Stimulated activated CD4-positive, alpha-beta T cell treated with anti-CD3 and anti-CD28 coated beads, Interleukin-12 subunit alpha, Interleukin-12 subunit beta, amount 100 ng/mL, for 4 hours (primary cell): Measurements from ENCODE around the gene PTPN4.

ENCODE experiments used
- DNase-seq: peaks from one replicate; pipeline ENCODE4 v3.0.0-alpha.2; 2020

The PTPN4 gene

GRCh38 chr2:119810049-119810630 is 50.4 kb downstream of the PTPN4 start:
- DNase-seq: no peak

DNA sequence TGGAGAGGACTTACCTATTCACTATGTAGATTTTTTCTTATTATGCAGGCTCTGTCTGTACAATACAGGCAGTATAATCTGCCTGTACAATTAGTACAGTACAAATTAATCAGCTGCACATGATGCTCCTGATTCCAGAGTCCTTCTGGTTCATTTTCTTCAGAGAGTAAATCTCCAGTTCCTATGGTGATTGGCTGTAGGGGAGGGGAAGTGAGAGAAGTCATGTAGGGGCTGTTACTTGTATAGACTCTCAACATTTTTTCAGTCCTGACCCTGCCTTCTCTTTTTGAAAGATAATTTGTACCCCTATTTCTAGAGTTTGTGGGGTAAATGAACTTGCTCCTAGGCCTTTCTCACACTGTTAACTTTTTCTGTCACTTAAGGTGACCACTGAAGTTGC is 54.5 kb downstream of the PTPN4 start:
- DNase-seq: no peak

GRCh38 chr2:119818792-119819191 is 59.1 kb downstream of the PTPN4 start:
- no peak for DNase-seq

DNA sequence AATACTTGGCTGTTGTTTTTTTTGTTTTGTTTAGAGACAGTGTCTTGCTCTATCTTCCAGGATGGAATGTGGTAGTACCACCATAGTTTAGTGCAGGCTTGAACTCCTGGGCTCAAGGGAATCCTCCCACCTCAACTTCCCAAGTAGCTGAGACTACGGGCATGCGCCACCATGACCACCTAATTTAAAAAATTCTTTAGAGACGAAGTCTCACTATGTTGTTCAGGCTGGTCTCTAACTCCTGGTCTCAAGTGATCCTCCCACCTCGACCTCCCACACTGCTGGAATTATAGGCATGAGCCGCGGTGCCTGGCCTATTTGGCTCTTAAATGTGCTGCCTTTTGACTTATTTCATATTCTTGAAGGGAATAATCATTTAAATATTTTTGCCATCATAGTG is 60.1 kb downstream of the PTPN4 start:
- no peak for DNase-seq

DNA sequence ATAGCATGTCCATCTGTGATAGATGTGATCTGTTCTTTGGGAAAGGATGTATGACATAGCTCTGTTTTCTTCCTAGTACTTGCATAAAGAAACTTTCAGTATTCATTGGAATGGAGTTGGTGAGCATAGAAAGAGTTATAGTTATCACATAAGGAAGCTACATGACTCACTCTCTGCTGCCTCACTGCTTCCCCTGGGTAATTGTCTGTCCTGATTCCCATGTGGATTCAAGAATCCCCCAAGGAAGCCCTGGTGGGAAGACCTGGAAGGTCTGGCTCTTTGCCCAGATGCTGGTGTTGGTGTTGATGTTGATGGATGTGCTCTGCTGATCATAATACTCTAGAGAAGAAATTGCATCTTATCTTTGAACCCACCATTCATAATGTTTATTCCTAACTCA is 60.6 kb downstream of the PTPN4 start:
- DNase-seq: no peak

DNA sequence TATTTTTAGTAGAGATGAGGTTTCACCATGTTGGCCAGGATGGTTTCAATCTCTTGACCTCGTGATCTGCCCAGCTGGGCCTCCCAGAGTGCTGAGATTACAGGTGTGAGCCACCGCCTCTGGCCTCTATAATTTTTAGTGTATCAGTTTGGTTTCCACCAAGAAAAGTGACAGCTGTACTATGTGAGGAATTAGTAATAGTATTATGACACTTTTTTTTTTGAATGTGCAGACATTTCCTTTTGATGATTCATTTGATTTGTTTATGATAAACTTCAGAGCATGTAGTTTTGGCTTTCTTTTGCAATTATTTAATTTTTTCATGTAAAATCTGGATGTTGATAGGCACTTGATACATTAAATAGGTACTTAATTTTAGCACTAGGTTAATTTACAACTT is 61.5 kb downstream of the PTPN4 start:
- no peak for DNase-seq

DNA sequence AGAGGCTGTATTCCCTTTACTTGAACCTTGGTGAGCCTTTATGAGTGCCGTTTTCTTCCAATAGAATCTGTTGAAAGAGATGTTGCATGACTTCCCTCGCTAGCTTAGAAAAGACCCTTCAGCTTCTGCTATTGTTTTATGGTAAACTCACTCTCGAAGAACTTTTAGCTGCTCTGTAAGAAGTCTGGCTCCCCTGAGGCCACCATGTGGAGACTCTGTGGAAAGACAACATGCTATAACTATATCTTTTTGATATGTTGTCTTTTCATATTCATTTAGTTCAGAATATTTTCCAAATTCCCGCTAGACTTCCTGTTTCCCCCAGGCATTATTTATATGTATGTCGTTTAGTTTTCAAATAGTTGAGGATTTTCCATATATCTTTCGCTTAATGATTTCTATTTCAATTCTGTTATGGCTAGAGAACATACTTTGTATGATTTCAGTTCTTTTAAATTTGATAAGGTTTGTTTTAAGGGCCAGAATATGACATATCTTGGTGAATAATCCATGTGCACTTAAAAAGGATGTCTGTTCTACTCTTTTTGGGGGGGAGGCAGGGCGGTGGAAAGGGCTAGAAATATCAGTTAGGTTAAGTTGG is 64.1 kb downstream of the PTPN4 start:
- DNase-seq: peak; percentile 13

DNA sequence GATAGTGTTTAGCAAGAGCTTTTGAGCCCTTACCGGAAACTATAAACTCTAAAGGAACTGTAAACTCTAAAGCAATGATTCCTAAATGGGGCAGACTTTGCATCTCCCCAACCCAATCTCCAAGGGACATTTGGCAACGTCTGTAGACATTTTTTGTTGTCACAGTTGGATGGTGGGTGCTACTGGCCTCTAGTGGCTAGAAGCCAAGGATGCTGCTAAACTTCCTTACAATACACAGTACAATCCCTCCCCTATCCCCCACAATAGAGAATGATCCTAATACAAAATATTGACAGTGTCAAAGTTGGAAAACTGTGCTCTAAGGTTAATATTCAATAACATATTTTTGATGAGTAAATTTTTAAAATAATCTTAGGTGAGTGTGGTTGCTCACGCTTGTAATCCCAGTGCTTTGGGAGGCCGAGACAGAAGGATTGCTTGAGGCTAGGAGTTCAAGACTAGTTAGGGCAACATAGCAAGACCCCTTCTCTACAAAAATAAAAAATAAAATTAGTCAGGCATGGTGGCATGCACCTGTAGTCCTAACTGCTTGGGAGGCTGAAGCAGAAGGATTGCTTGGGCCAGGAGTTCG is 66.7 kb downstream of the PTPN4 start:
- DNase-seq: peak; percentile 20

- no peak for DNase-seq
Observed at GRCh38 chr2:119827866-119828507, 68.3 kb downstream of the PTPN4 start.

DNA sequence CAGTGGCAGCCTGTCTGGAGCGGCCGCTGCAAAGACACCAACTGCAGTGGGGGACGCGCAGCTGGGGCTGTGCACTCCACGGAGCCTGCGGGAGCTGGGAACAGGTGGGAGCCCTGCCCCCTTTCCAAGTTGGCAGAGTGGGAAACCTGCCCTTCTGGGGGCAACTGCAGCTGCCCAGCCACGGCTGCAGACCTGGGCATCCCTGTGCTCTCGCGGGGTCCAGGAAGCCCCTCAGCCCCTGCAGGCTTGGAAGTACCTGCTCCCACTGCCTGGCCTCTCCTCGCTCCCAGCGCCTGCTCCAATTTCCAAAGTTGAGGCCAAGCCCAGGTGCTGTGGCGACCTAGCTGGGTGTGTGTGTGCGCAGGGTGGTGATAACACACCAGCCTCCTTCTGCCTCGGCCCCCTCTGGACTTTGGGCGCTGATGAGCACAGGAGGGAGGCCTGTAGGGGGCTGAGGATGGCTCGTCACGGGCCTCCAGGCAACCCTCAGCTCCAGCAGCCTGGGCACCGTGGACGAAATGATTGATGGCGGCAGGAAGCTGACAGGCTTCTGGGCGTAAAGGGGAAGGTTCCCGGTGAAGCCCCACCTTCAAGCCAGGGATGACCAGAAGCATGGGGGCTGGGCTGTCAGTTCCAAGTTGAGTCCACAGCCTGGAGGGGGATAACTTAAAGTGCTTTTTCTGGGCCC is 76.9 kb downstream of the PTPN4 start:
- no peak for DNase-seq

DNA sequence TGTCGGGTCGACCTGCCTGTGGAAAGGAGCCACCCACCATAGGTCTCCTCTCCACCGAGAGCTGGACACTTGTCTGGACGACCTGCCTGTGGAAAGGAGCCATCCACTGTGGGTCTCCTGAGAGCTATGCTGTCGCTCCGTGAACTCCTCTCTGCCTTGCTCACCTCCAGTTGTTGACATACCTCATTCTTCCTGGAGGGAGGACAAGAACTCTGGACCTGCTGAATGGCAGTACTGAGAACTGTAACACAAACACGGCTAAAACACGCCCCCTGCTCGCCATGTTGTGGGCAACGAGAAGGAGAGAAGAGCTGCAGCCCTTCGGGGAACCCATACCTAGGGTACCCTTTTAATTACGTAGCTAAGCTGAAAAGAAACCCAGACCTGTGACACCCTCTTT is 77.6 kb downstream of the PTPN4 start:
- DNase-seq: no peak

DNA sequence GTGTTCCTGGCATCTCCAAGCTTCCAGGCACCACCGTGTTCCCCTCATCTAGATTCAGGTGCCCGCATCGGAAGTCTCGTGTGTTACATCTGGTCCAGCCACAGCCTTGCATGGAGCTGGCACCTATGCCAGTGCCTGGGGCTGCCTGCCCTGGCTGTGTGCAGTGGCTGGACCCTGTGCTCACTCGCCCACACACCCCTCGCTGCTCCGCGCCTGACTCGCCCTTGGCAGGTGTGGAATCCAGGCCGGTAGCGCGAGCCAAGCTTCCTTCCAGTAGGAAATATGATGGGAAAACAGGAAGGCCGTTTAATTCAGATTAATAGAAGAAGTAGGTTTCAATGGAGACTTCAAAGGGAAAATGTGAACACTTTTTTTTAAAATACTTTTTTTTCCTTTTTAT is 78.0 kb downstream of the PTPN4 start:
- DNase-seq: no peak

GRCh38 chr2:119838179-119838578 is 78.5 kb downstream of the PTPN4 start:
- no peak for DNase-seq

DNA sequence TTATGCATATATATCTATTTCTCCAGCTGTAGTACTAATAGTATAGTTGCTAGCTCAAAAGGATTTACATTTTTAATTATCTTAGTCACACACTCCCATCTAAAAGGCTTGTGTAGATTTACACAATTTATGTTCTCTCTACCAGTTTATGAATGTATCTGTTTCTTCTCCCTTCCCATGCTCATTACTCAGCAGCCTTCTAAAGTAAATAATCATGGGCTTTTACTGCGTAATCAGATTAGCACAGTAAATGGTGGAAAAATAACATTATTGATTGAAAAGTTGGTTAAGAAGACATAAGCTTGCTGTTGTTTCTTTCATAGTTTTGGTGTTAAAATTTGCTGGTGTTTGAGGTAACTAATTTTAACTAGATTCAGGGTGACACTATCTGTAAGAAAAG is 81.8 kb downstream of the PTPN4 start:
- no peak for DNase-seq

DNA sequence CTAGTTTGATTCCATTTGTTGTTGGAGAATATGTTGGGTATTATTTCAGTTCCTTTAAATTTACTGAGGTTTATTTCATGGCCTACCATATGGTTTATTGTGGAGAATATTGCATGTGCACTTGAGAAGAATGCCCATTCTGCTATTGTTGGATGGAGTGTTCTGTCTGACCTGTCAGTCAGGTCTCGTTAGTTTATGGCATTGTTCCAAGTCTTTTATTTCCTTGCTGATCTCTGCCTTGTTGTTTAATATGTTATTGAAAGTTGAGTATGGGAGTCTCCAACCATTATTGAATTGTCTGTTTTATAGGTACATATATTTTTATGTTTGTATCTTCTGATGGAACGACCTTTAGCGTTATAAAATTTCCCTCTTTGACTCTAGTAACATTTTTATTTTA is 86.3 kb downstream of the PTPN4 start:
- no peak for DNase-seq

GRCh38 chr2:119849838-119850565 is 90.3 kb downstream of the PTPN4 start:
- DNase-seq: no peak

- DNase-seq: no peak
Observed at GRCh38 chr2:119852214-119852613, 92.5 kb downstream of the PTPN4 start.

- DNase-seq: no peak
Observed at GRCh38 chr2:119853777-119854399, 94.2 kb downstream of the PTPN4 start.

DNA sequence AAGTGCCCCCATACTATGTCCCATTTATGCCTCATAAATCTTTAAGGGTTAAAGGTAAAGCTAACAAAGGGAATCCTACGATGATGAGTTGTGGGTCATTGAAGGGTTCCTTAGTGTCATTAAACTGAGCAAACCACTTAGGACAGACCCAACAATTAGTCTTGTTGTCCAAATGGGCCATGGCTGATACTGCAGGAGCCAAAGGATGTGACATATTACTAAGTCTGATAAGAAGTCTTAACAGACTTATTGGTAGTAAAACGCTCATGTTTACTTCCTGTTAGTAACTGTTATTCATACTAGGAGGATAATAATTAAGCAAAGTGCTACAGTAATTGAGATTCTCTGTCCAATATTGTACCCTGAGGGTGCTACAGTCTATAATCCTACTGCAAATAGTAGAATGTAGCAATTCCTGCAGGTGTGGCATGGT is 96.8 kb downstream of the PTPN4 start:
- DNase-seq: no peak

DNA sequence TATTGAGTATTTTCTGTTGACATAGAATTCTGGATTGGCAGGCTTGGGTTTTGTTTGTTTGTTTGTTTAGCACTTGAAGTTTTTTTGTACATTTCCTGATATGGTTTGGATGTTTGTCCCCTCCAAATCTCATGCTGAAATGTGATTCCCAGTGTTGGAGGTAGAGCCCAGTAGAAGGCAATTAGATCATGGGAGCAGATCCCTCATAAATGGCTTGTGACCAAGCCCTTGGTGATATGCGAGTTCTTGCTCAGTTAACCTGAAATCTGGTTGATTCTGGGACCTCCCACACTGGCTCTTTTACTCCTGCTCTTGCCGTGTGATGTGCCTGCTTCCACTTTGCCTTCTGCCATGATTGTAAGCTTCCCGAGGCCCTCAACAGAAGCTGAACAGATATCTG is 98.0 kb downstream of the PTPN4 start:
- DNase-seq: no peak

- DNase-seq: no peak
Observed at GRCh38 chr2:119859528-119859927, 99.8 kb downstream of the PTPN4 start.

- no peak for DNase-seq
Observed at GRCh38 chr2:119860924-119861323, 101.2 kb downstream of the PTPN4 start.
